Activated CD8-positive, alpha-beta memory T cell treated with anti-CD3 and anti-CD28 coated beads for 36 hours (primary cell): ENCODE measurements around the gene LYPD1. TPM values are rescaled to one million over a fixed set of nuclear protein-coding genes. Genes with fewer than 3 reads are reported as not detected.

Source experiments
- CTCF ChIA-PET: fragments of 350-600 bp; sonication (Branson Sonifier 250); formaldehyde crosslinking; loops from one replicate; lab custom pipeline; 2021; ENCODE audit warnings: antibody characterized with exemption; lab: Charles Lee
- POLR2A ChIA-PET: fragments of 350-600 bp; sonication (Branson Sonifier 250); formaldehyde crosslinking; loops from one replicate; lab custom pipeline; 2021; ENCODE audit warnings: antibody characterized with exemption; lab: Charles Lee
- total RNA-seq, 2 experiments: library from RNA; stranded (reverse); gene quantifications; one replicate each; pipeline ENCODE4 v1.2.3, GENCODE V29; 2021

LYPD1 gene
- total RNA-seq, 2 experiments from 2014 or later, result not detected

GRCh38 chr2:132670496-132671150, 618 bp upstream of the LYPD1 start:
- ChIA-PET CTCF (no interaction called here), POLR2A (no interaction called here)

- ChIA-PET CTCF (no interaction called here), POLR2A (no interaction called here)
These were observed 758 bp downstream of the LYPD1 start for GRCh38 chr2:132668987-132669907.

- ChIA-PET CTCF (no interaction called here), POLR2A (no interaction called here)
These were observed 1.7 kb downstream of the LYPD1 start for GRCh38 chr2:132668189-132668823.

GRCh38 chr2:132667706-132668105, 2.3 kb downstream of the LYPD1 start:
- ChIA-PET POLR2A (no interaction called here), CTCF (no interaction called here)

GRCh38 chr2:132665401-132666140, 4.4 kb downstream of the LYPD1 start:
- CTCF ChIA-PET, result no interaction called here
- POLR2A ChIA-PET, result no interaction called here

GRCh38 chr2:132664096-132664495, 5.9 kb downstream of the LYPD1 start:
- ChIA-PET POLR2A (no interaction called here), CTCF (no interaction called here)

- POLR2A ChIA-PET, result no interaction called here
- CTCF ChIA-PET, result no interaction called here
These were observed 7.3 kb downstream of the LYPD1 start for GRCh38 chr2:132662732-132663131.

- POLR2A ChIA-PET, result no interaction called here
- CTCF ChIA-PET, result no interaction called here
These were observed 10.7 kb downstream of the LYPD1 start for GRCh38 chr2:132659331-132659730.

- ChIA-PET CTCF (no interaction called here), POLR2A (no interaction called here)
These were observed 13.6 kb downstream of the LYPD1 start for GRCh38 chr2:132656266-132656975.

GRCh38 chr2:132654968-132655367, 15.0 kb downstream of the LYPD1 start:
- ChIA-PET POLR2A (no interaction called here), CTCF (interaction anchor here (0.7 kb wide), 1 partner anchor 9 kb away, joined by 3 read pairs; no protein-coding TSS in a partner anchor)

GRCh38 chr2:132654335-132654734, 15.7 kb downstream of the LYPD1 start:
- ChIA-PET POLR2A (no interaction called here), CTCF (no interaction called here)

- POLR2A ChIA-PET, result no interaction called here
- CTCF ChIA-PET, result no interaction called here
These were observed 17.5 kb downstream of the LYPD1 start for GRCh38 chr2:132652474-132652873.

- ChIA-PET POLR2A (no interaction called here), CTCF (no interaction called here)
These were observed 18.6 kb downstream of the LYPD1 start for GRCh38 chr2:132651115-132652045.

GRCh38 chr2:132646540-132647108, 23.4 kb downstream of the LYPD1 start:
- ChIA-PET POLR2A (no interaction called here), CTCF (interaction anchor here (0.6 to 1.1 kb wide), 2 partner anchors 8 to 93 kb away, joined by 3 read pairs; no protein-coding TSS in a partner anchor)

- POLR2A ChIA-PET, result no interaction called here
- CTCF ChIA-PET, result interaction anchor here (1.1 kb wide), 1 partner anchor 9 kb away, joined by 3 read pairs; no protein-coding TSS in a partner anchor
These were observed 24.1 kb downstream of the LYPD1 start for GRCh38 chr2:132645722-132646539.

GRCh38 chr2:132645176-132645575, 24.8 kb downstream of the LYPD1 start:
- CTCF ChIA-PET, result no interaction called here
- POLR2A ChIA-PET, result no interaction called here

GRCh38 chr2:132642415-132642814, 27.6 kb downstream of the LYPD1 start:
- ChIA-PET POLR2A (no interaction called here), CTCF (no interaction called here)
